ENCODE results near the gene KPNA4. TPM values are rescaled to one million over a fixed set of nuclear protein-coding genes. Genes with fewer than 3 reads are reported as not detected.

Gene KPNA4
- total and polyA plus RNA-seq, 2 of the 4 experiments (the other 2 are of a cell fraction) = 12.9 to 46.1 TPM

DNA sequence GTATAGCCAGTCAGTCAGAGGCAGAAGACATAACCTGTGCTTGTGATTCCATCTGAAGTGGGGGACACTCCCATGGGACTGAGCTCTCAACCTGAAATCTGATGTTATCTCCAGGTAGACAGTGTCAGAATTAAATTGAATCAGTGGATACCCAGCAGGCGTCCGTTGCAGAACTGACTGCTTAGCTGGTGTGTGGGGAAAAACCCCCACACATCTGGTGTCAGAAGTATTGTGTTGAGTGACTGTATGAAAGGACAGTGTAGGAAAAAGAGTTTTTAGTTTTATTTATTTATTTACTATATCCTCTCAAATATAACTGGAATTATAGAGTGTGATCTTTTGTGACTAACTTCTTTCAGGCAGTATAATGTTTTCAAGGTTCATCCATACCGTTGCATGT is 10.4 kb downstream of the KPNA4 start:
- no peak overlapping the region for H3K56ac ChIP-seq (ENCODE audit: extremely low read depth, insufficient read depth, low read length)
- H2AFZ ChIP-seq (replicated peaks; ENCODE audit: low read length, poor library complexity) = no peak overlapping the region
- peaks cover 2% of the 10 kb centered on the region; the same call in 1 of the 2 replicates for H3K9me1 ChIP-seq (ENCODE audit: insufficient read depth, low read length)
- intact Hi-C loops (cut with micrococcal nuclease) = no loop called here
- H2BK15ac ChIP-seq (ENCODE audit: low read depth, low read length) = no peak overlapping the region
- no peaks in the 10 kb centered on the region; the same call in 1 of the 2 replicates for H3K9me3 ChIP-seq (ENCODE audit: control insufficient read depth, insufficient read depth, low read length)
- H3K27me3 ChIP-seq (ENCODE audit: control insufficient read depth, insufficient read depth, low read length) = no peaks in the 10 kb centered on the region
- dilution Hi-C loops (cut with HindIII; ENCODE audit: low sequenced_read_pairs, unreplicated experiment) = no loop called here
- in situ Hi-C loops (cut with MboI; ENCODE audit: low sequenced_read_pairs) = no loop called here
- peaks cover 1% of the 10 kb centered on the region; the same call in 1 of the 2 replicates for H3K4me1 ChIP-seq (ENCODE audit: control insufficient read depth, insufficient read depth, low read length)
- H3K18ac ChIP-seq (ENCODE audit: low read depth, low read length) = no peak overlapping the region
- H4K5ac ChIP-seq (ENCODE audit: low read depth, low read length) = no peak overlapping the region
- peaks cover 9 to 51% of the 10 kb centered on the region in 2 experiments; a peak in 3 of 4 replicates for H3K79me1 ChIP-seq (ENCODE audit: low read depth in 1 of 2, low read length in 2 of 2)
- BruUV-seq (replicated peaks) = no TSS peak
- no peak overlapping the region for H3K27ac ChIP-seq (ENCODE audit: insufficient read depth, low read length)
- ATAC-seq (ENCODE audit: low read depth) (no peak), DNase-seq (no peak)
- H3K36me3 ChIP-seq (ENCODE audit: control insufficient read depth, insufficient read depth, low read length) = peaks cover 5% of the 10 kb centered on the region; the same call in 1 of the 2 replicates
- no peak overlapping the region for H4K91ac ChIP-seq (ENCODE audit: insufficient read depth, low read depth, low read length)
- H3K9ac ChIP-seq (ENCODE audit: low read depth, low read length) = no peak overlapping the region
- H4K20me1 ChIP-seq (ENCODE audit: insufficient read depth, low read length) = peaks cover 75% of the 10 kb centered on the region
- no peak overlapping the region for H2BK120ac ChIP-seq (ENCODE audit: low read depth, low read length)
- no CpG with 5 or more reads among the region's 3 CpGs for WGBS, 2 experiments (ENCODE audit: extremely low coverage in 2 of 2, insufficient read length in 1 of 2)
- H2BK5ac ChIP-seq (ENCODE audit: low read depth, low read length, poor library complexity, severe bottlenecking) = no peak overlapping the region
- H2BK20ac ChIP-seq (ENCODE audit: low read depth, low read length) = no peak overlapping the region
- ChIA-PET CTCF (no interaction called here), POLR2A (ENCODE audit: unreplicated experiment) (no interaction called here)
- H2AK5ac ChIP-seq (ENCODE audit: low read depth, low read length) = no peak overlapping the region
- H3K4ac ChIP-seq (ENCODE audit: low read depth, low read length) = no peak overlapping the region
- H3K14ac ChIP-seq (replicated peaks; ENCODE audit: low read depth, low read length) = no peak overlapping the region
- H2AK9ac ChIP-seq (replicated peaks; ENCODE audit: low read depth, low read length, poor library complexity) = no peak overlapping the region
- H4K8ac ChIP-seq (ENCODE audit: low read depth in 2 of 2, low read length in 2 of 2) = no peak overlapping the region
- H3K4me2 ChIP-seq (ENCODE audit: low read depth, low read length) = no peak overlapping the region
- no peak overlapping the region for H3K23ac ChIP-seq (ENCODE audit: low read depth, low read length)
- TF ChIP-seq, protein P1, sequence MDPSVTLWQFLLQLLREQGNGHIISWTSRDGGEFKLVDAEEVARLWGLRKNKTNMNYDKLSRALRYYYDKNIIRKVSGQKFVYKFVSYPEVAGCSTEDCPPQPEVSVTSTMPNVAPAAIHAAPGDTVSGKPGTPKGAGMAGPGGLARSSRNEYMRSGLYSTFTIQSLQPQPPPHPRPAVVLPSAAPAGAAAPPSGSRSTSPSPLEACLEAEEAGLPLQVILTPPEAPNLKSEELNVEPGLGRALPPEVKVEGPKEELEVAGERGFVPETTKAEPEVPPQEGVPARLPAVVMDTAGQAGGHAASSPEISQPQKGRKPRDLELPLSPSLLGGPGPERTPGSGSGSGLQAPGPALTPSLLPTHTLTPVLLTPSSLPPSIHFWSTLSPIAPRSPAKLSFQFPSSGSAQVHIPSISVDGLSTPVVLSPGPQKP (IDR thresholded peaks at IDR 0.05; ENCODE audit: borderline replicate concordance, low read depth, low read length) = no peak
- TF ChIP-seq BHLHE40 (IDR thresholded peaks at IDR 0.05; ENCODE audit: low read depth, low read length) = no peak
- TF ChIP-seq MAFK (IDR thresholded peaks at IDR 0.05; ENCODE audit: low read depth, low read length) = no peak
- TF ChIP-seq FOS (IDR thresholded peaks at IDR 0.05; ENCODE audit: low read depth, low read length) = no peak
- TF ChIP-seq, protein P2, sequence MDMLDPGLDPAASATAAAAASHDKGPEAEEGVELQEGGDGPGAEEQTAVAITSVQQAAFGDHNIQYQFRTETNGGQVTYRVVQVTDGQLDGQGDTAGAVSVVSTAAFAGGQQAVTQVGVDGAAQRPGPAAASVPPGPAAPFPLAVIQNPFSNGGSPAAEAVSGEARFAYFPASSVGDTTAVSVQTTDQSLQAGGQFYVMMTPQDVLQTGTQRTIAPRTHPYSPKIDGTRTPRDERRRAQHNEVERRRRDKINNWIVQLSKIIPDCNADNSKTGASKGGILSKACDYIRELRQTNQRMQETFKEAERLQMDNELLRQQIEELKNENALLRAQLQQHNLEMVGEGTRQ (IDR thresholded peaks at IDR 0.05; ENCODE audit: low read depth, low read length) = no peak
- TF ChIP-seq RAD21 (IDR thresholded peaks at IDR 0.05; ENCODE audit: low read length) = no peak
- no peak for TF ChIP-seq POLR2A (IDR thresholded peaks at IDR 0.05; ENCODE audit: low read depth, low read length)
- no peak for TF ChIP-seq RCOR1 (IDR thresholded peaks at IDR 0.05; ENCODE audit: insufficient replicate concordance, low read length)
- no peak for TF ChIP-seq MAZ (IDR thresholded peaks at IDR 0.05; ENCODE audit: borderline replicate concordance, low read depth, low read length)
- TF ChIP-seq SMC3 (IDR thresholded peaks at IDR 0.05; ENCODE audit: low read depth, low read length) = no peak
- TF ChIP-seq, protein P3, sequence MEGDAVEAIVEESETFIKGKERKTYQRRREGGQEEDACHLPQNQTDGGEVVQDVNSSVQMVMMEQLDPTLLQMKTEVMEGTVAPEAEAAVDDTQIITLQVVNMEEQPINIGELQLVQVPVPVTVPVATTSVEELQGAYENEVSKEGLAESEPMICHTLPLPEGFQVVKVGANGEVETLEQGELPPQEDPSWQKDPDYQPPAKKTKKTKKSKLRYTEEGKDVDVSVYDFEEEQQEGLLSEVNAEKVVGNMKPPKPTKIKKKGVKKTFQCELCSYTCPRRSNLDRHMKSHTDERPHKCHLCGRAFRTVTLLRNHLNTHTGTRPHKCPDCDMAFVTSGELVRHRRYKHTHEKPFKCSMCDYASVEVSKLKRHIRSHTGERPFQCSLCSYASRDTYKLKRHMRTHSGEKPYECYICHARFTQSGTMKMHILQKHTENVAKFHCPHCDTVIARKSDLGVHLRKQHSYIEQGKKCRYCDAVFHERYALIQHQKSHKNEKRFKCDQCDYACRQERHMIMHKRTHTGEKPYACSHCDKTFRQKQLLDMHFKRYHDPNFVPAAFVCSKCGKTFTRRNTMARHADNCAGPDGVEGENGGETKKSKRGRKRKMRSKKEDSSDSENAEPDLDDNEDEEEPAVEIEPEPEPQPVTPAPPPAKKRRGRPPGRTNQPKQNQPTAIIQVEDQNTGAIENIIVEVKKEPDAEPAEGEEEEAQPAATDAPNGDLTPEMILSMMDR (conservative IDR thresholded peaks at IDR 0.05; ENCODE audit: low read depth, low read length) = no peak
- no peak for TF ChIP-seq RFX5 (IDR thresholded peaks at IDR 0.05; ENCODE audit: low read depth, low read length)
- no peak for TF ChIP-seq MXI1 (IDR thresholded peaks at IDR 0.05; ENCODE audit: borderline replicate concordance, low read depth, low read length)
- TF ChIP-seq CHD1 (IDR thresholded peaks at IDR 0.05; ENCODE audit: low read depth, low read length) = no peak
- no peak for TF ChIP-seq CEBPB (IDR thresholded peaks at IDR 0.05; ENCODE audit: low read depth, low read length)
- H3K4me3 ChIP-seq (ENCODE audit: insufficient read depth, low read depth, low read length) = no peak overlapping the region

Measured in IMR-90 (cell line).